GM18511 (cell line): ENCODE measurements around the gene EIF3L.

Experiments used
- ATAC-seq: cut with Tn5 transposase; IDR thresholded peaks from one replicate; pipeline ENCODE4 v1.9.1; 2021; ENCODE audit warnings: mild to moderate bottlenecking, moderate library complexity; ENCODE audit not compliant: unreplicated experiment

The EIF3L gene

DNA sequence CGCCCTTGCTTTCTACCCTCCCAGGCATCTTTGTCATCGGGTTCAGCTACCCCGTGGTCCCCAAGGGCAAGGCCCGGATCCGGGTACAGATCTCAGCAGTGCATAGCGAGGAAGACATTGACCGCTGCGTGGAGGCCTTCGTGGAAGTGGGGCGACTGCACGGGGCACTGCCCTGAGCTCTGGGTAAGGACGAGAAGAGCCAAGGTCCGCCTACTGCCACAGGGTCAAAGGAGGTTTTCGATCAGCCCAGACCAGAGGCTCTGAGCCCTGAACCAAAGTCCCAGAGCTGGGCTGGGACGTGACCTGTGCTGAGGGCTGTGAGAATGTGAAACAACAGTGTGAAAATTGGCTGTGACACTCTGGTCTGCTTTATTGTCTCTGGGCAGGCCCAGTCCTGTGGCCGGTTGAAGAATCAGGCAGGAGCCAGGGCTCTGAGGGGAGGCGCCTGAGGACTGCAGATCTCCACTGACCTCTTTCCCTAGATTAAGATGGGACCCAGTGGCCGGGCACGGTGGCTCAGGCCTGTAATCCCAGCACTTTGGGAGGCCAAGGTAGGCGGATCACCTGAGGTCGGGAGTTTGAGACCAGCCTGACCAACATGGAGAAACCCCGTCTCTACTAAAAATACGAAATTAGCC, 32.6 kb upstream of the EIF3L start:
- no peak for ATAC-seq

DNA sequence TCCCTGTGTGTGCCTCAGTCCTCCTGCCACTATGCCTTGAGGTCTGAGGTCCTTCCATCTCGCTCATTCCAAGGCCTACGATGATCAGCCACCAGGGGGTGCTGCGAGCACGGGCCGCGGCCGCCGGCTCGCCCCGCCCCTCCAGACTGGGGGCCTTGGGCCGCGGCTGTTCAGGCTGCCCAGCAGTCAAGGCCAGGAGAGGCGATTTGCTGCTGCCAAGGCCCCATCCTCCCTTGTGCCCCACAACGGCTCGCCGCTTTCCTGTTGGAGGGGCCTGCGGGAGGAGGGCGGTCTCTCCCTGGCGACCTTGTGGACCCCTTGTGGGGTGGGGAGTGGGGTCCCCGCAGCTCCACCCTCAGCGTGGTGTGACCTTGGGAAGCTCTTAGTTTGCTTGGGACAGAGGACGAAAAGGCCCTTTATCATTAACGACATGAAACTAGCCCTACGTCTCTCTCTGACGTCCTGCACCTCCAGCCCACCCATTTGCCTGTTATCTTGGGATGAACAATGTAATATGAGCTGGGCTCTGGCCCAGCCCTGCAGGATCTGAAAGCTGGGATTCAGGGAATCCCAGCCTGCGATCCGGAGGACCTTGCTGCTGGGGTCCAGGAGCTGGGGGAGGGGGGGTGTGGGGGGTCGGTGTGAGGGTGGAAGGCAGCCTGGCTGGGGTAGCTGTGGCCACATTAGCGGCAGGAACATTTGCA, 31.4 kb upstream of the EIF3L start:
- no peak for ATAC-seq

DNA sequence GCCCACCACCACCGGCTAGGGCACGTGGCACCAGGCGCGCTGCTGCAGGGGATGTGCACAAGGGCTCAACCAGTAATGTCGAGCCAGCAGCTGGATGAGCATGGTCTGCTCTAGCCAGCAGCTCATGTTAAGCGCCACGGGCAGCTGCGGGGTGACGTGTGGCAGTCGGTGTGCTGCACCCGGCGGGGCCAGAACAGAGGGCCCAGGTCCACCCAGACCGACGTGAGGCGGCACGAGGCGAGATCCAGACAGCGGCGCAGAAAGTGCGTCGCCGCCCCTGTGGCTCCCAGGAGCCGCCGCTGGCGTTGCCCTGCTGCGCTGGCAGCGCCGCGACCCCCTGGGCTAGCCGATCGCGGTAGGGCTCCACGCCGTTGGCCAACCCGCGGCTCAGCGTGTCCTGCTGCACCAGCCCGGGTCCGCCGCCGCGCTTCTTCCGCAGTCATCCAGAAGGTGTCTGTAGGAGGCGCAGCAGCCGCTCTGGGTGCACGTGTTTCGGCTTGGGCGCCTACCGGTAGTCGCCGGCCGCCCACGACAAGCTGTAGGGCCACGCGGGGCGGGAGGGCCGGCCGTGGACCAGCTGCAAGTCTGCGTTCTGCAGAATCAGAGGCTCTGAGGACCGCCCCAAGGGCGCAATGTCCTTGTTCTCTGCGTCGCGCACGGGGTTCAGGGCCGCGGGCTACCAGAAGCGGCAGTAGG, 30.7 kb upstream of the EIF3L start:
- no peak for ATAC-seq

DNA sequence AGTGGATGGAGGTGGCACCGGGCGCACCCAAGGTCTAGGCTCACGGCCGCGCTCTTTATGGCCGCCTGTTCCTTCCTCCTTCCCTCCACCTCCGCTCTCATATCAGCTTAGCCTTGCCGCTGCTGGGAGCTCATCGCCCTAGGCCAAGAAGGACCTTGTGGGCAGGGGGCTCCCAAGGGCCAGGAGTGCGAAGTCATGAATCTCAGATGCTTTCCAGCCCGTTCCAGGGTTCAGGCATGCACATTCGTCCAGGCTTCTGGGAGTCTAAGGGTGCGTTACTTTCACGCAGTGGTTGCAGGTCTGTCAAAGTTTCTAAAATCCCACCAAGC, 30.1 kb upstream of the EIF3L start:
- no peak for ATAC-seq

DNA sequence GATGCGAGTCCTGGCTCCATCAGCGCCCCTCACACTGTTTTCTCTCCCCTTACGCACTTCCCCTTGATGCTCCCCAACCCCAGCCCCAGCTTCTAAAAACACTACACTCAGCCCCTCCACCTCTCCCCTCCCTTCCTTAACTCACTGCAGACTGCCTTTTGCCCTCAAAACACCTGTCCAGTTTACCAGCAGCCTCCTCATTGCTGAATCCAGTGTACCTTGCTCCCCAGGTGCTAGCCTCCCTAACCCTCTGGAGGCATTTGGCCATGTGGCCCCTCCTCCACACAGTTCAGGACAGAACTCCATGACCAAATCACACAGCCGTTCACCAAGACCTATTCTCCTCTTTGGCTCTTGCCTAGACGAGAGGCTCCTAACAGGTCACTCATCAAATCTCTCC, 28.9 kb upstream of the EIF3L start:
- no peak for ATAC-seq

DNA sequence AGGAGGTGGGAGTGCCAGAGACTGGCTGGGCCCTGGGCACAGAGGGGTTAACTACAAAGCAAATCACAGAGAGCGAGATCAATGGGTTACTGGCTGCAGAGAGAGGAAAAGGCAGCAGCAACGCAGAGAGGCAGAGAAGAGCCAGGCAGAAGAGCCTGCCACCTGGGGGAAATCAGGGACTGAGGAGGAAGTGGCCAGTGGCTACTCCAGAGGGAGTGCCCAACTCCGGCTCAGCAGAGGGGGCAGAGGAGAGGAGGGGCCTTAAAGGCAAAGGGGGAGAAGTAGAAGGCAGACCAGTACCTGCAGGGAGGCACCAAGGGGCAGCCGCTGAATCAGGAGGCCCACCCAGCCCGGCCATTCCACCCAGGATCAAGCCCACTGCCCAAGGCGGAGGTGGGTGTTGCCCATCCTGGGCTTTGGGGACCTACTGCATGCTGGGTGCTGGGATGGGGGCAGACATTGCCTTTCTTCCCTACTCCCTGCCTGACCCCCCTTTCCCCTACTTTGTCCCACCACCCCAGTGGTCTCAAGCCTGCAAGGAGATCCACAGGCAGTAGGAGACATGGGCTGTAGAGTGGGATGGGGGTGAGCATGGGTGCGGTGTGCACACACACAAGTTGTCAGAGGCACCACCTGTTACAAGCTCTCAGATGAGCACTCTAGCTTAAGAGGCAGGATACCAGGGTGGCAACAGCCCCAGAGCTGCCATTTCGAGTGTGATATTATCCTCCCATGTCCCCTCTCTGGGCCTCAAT, 27.0 kb upstream of the EIF3L start:
- no peak for ATAC-seq

DNA sequence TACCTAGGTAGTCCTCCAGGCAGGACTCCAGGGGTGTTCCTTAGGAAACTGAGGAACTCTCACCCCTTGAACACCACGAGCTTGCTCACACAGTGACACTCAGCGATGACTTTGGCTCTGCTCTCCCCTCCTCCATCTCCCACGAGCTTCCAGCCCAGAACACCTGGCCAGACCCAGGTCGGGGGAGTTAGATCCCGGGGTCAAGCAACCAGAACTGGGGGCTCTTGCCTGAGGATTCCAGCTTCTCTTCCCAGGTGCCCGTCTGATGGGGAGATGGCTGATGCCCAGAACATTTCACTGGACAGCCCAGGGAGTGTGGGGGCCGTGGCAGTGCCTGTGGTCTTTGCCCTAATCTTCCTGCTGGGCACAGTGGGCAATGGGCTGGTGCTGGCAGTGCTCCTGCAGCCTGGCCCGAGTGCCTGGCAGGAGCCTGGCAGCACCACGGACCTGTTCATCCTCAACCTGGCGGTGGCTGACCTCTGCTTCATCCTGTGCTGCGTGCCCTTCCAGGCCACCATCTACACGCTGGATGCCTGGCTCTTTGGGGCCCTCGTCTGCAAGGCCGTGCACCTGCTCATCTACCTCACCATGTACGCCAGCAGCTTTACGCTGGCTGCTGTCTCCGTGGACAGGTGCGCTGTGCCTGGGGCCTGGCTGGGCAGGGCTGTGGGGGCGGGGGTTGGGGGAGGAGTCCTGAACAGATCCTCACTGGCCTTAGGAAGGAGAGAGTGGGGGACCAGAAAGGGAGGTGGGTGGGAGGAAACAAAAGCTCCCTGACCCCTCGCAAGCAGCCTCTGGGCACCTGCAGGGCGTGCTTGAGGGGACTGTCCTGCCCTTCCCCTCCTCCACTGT, 25.9 kb upstream of the EIF3L start, which contains the start of gene GALR3:
Gene GALR3 (plus strand): TSS at position 249 of the 852 bp plus-strand sequence. CDS start 25 bp downstream, at position 274.
- ATAC-seq = no peak

DNA sequence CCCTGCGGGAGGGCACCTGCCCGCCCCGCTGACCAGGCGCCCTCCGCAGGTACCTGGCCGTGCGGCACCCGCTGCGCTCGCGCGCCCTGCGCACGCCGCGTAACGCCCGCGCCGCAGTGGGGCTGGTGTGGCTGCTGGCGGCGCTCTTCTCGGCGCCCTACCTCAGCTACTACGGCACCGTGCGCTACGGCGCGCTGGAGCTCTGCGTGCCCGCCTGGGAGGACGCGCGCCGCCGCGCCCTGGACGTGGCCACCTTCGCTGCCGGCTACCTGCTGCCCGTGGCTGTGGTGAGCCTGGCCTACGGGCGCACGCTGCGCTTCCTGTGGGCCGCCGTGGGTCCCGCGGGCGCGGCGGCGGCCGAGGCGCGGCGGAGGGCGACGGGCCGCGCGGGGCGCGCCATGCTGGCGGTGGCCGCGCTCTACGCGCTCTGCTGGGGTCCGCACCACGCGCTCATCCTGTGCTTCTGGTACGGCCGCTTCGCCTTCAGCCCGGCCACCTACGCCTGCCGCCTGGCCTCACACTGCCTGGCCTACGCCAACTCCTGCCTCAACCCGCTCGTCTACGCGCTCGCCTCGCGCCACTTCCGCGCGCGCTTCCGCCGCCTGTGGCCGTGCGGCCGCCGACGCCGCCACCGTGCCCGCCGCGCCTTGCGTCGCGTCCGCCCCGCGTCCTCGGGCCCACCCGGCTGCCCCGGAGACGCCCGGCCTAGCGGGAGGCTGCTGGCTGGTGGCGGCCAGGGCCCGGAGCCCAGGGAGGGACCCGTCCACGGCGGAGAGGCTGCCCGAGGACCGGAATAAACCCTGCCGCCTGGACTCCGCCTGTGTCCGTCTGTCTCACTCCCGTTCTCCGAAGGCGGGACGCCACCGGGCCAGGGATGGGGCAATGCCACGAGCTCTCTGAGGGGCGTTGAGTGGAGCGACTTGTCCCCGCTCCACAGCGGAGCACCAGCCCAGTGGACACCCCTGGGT, 24.3 kb upstream of the EIF3L start:
- no peak for ATAC-seq

DNA sequence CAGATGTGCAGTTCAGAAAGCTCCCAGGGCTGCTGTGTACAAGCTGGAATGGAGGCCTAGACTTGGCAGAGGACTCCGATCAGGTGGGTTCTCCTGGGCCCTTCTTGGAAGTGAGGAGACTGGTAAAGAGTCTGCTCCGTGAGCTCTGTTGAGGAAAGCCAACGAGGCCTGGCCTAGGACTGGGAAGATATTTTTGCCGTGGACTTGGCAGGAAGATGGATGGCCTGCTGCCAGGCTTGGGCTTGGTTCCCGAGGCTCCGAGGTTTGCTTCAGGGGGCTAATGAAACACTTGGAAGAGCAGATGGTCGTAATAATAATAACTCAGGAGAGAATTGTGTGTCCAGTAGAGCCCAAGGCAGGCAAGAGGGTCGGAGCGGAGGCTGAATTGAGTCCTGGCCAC, 22.2 kb upstream of the EIF3L start:
- no peak for ATAC-seq

DNA sequence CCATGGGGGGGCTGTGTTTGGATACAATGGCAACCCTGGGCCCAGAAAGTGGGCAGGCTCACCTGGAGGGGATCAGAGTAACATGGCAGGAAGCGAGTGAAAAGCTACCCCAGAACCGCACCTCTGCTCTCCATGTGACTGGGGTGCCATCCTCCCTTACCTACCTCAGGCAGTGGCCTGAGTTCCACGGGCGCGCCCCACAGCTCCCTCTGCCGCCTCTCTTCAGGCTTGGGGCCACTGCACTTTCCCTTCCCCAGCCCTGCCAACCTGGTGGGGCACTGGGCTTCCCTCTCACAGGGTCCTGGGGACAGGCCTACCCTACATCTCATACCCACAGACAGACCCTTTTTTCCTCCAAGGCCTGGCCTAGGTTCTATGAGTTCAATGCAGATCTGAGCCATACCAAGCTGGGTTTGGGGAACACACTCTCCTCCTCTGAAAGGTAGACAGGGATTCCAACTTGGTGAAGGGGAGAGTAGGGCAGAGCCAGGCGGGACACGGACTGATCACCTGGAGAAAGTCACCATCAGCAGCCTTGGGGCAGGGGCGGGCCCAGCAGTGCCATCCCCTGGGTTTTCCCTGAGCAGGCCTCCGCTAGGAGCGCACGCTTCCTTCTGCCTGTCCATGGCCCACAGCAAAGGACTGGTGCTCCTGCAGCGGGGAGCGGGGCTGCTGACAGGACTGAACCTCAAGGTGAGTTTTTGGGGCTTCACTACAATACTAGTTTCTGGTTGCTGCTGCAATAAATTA, 19.0 kb upstream of the EIF3L start:
- no peak for ATAC-seq

DNA sequence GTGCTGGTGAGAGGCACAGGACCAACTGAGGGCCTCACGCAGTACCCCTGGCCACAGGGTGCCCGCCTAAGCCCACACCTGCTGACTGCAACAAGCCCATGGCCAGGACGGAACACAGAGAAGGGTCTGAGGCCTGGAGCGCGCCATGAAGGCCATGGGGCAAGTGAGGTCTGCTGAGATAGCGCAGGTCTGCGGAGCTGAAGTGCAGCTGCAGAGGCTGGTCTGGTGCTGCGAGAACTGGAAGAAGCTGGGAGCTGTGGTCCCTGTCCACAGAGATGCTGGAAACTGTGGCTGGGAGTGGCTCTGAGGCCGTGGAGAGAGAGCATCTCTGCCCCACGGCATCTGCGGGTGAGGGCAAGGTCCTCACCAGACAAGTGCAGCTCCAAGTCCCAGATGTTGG, 17.7 kb upstream of the EIF3L start:
- ATAC-seq = no peak

DNA sequence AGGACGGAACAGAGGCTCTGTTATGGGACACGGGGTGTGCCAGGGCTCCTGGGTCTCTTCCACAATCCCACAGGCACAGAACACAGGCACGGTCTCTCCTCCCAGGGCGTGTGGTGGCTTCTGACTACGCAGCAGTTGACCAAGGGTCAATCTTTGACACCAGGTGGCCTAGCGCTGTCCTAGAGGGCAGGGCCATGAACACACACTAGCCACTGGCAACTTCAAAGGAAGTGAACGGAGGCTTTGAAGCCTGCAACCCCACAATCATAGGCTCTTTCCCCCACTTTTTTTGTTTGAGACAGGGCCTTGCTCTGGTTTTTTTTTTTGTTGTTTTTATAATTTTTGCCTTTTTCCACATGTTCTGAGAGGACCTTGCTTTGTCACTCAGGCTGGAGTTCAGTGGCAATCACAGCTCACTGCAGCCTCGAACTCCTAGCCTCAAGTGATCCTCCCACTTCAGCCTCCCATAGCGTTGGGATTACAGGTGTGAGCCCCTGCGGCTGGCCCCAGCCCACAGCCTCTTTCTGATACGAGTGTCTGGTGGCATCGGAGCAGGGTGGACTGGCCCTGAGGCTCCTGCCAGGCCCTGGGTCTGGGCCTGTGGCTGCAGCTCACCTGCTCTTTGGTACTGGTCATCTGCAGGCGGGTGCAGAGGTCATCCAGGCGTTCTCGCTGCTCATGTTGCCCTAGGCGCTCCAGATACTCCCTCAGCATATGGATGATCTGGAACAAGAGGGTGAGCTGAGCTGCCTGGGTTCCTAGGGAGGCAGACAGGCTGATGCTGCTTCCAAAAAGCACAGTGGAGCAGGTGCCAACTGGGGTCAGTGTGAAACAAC, 17.0 kb upstream of the EIF3L start:
- no peak for ATAC-seq

DNA sequence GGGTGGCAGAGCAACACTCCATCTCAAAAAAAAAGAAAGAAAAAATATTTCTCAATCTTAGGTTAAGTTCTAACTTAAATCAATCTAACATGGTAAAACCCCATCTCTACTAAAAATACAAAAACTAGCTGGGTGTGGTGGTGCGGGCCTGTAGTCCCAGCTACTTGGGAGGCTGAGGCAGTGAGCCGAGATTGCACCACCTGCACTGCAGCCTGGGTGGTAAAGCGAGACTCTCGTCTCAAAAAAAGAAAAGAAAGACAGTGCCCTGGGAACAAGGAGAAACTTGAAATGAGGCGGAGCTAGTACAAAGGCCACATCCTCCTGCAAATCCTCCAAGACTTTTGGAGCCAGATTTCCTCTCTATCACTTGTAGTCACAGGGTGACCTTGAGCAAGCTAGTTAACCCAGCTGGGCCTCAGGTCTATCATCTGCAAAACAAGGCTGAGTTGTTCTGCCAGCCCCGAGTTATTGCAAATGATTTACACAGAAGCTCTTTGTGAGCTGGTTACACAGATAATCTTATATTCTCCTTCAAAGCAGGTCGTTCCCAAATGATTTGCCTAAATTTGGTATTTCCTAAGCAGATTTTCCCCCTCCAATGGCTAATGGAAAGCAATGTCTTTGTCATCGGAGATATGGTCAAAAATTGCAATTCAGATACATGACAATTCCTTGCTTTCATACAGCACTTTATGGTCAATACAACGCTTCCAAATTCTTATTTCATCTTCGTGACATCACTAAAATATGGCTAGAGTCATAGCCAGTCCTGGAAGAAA, 7.0 kb upstream of the EIF3L start:
- ATAC-seq = no peak

DNA sequence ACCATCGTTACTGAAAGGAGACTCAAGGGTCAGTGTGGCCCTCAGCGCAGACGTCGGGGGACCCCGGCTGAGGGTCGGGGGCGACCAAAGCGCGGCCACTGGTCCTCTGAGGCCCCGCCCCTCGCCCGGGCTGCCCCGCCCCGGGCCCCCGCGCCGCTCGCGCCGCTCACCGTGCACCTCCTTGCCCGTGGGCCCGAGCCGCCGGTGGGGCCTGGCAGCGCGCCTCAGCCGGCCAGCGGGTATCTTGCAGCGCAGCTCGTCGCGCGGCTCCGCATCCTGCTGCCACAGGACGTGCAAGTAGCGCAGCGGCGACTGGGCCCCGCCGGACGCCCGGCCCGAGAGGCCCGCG, 5.5 kb upstream of the EIF3L start:
- ATAC-seq = peak; percentile 44

DNA sequence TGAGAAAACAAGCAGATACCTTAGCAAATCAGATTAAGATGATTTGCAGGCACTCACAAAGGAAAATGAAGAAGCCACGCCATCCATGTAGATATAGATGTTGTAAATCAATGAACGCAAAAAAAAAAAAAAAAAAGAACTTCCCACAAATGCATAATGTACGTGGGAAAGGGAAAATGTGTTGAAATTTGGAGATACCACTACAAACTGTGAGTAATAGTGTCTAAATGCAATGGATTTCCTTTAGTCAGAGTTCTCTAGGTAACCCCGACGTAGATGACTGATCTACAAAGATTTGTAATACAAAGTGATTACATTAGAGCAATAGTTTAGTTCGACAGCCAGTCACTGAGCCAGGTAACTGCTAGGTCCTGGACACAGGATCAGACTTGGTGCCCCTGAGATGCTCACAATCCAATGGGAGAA, 4.3 kb upstream of the EIF3L start:
- no peak for ATAC-seq

DNA sequence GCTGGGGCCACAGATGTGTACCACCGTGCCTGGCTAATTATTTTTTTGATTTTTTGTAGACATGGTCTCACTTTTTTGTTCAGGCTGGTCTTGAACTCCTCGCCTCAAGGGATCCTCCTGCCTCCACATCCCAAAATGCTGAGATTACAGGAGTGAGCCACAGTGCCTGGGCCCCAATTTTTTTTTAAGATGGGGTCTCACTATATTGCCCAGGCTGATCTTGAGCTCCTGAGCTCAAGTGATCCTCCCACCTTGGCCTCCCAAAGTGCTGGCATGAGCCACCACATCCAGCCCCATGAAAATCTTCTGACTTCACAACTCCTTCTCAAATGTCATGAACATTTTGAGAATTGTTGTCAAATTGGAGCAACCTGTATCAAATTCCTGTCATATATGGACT, 2.8 kb upstream of the EIF3L start:
- ATAC-seq = no peak

DNA sequence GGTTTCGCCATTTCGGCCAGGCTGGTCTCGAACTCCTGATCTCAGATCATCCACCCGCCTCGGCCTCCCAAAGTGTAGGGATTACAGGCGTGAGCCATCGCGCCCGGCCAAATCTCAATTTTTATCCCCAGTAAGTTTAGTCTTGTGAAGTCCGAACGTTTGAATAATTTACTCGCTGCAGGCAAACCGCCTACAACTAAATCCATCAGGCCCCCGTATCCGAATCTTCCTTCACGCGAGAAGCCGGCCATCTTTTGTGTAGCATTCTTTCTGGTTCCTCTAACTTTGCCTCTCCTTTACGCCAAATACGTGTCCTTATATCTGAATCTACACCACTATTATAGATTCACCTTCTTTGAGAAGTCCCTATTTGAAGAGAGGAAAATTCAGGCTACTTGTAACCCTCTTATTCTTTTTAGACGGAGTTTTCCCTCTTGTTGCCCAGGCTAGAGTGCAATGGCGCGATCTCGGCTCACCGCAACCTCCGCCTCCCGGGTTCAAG, 581 bp upstream of the EIF3L start:
- ATAC-seq = no peak
